ENCODE data around the gene NEGR1. TPM values are rescaled to one million over a fixed set of nuclear protein-coding genes. Genes with fewer than 3 reads are reported as not detected.

Gene NEGR1
- total RNA-seq, 4 donors from 2014 or later = 4.1 to 12.4 (median 10.2) TPM

DNA sequence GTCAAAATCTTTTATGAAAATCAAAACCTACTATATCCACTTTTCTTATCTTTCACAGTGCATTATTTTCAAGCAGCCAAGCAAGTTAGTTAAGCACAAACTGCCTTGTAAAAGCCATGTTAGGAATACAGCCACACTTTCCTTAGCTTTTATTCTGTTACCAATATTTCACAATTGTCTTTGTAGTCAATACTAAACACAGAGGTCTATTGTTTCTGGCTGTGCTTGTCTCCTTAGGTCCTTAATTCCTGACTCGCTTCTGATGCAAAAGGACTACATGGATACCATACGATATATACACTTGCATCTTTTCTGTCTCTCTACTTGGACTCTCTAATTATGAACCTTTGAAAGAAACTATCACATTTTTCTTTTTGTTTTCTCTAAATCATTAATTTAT is 331.8 kb downstream of the NEGR1 start:
- no peaks in the 10 kb centered on the region for H3K27me3 ChIP-seq
- no peak overlapping the region for H3K4me3 ChIP-seq (replicated peaks in 1 of 3)
- intact Hi-C loops (cut with DNase I) = no loop called here
- H3K9me3 ChIP-seq = no peaks in the 10 kb centered on the region
- no peaks in the 10 kb centered on the region for H3K36me3 ChIP-seq
- no peaks in the 10 kb centered on the region for H3K4me1 ChIP-seq
- TF ChIP-seq, protein P1, sequence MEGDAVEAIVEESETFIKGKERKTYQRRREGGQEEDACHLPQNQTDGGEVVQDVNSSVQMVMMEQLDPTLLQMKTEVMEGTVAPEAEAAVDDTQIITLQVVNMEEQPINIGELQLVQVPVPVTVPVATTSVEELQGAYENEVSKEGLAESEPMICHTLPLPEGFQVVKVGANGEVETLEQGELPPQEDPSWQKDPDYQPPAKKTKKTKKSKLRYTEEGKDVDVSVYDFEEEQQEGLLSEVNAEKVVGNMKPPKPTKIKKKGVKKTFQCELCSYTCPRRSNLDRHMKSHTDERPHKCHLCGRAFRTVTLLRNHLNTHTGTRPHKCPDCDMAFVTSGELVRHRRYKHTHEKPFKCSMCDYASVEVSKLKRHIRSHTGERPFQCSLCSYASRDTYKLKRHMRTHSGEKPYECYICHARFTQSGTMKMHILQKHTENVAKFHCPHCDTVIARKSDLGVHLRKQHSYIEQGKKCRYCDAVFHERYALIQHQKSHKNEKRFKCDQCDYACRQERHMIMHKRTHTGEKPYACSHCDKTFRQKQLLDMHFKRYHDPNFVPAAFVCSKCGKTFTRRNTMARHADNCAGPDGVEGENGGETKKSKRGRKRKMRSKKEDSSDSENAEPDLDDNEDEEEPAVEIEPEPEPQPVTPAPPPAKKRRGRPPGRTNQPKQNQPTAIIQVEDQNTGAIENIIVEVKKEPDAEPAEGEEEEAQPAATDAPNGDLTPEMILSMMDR (IDR thresholded peaks at IDR 0.05) = no peak
- no peak for TF ChIP-seq POLR2A (IDR thresholded peaks at IDR 0.05)
- 89 to 92% methylated on average over 2 of the region's 2 CpGs for WGBS, 2 donors
- H3K27ac ChIP-seq = no peak overlapping the region
- DNase-seq = no peak

DNA sequence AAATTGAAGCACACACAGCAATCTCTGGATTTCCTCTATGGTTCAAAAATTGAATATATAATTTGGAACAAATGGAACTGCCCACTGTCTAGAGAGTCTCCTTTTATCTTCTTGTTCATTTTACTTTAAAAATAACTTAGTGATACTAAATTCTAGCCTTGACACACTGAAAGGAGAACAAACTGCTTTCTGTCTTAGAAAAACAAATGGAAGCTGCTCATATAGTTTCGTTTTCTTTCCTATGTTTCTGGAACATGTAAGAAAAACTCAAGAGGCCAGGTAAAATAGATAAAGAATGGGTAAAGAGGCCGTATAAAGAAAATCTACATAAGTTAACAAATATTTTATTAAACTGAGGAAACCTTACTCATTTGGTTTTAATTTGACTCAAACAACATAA is 332.7 kb downstream of the NEGR1 start:
- intact Hi-C loops (cut with DNase I) = no loop called here
- no peak for DNase-seq
- Histone ChIP-seq H3K27ac (no peak overlapping the region), H3K36me3 (no peaks in the 10 kb centered on the region), H3K9me3 (no peaks in the 10 kb centered on the region), H3K4me1 (no peaks in the 10 kb centered on the region), H3K27me3 (no peaks in the 10 kb centered on the region), H3K4me3 (replicated peaks in 1 of 3) (no peak overlapping the region)
- WGBS, 2 donors = 59 to 61% methylated on average over 2 of the region's 2 CpGs
- no peak for TF ChIP-seq POLR2A (IDR thresholded peaks at IDR 0.05)
- TF ChIP-seq, protein P1 (IDR thresholded peaks at IDR 0.05) = no peak

DNA sequence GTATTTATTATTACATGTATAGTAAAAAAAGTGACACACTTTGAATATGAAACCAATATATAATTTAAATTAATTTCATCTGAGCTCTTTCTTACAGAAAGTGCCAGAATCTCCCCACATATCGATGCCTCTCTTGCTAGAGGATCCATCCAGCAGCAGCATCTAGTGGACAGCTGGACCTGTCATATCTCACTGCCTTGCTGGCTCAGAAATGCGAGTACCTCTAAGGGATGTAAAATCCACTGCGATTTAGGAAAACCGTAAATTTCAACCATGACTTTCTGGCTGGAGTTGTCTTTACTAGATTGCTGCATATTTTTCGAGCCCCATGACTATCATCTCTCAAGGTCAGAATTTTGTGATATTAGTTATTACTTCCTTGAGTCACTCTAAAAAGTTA is 333.8 kb downstream of the NEGR1 start:
- intact Hi-C loops (cut with DNase I) = no loop called here
- no peak for DNase-seq
- no peak overlapping the region for H3K27ac ChIP-seq
- H3K27me3 ChIP-seq = no peaks in the 10 kb centered on the region
- TF ChIP-seq, protein P1 (IDR thresholded peaks at IDR 0.05) = no peak
- TF ChIP-seq POLR2A (IDR thresholded peaks at IDR 0.05) = no peak
- WGBS, 2 donors = 92 to 98% methylated on average over 5 of the region's 5 CpGs
- no peaks in the 10 kb centered on the region for H3K9me3 ChIP-seq
- no peaks in the 10 kb centered on the region for H3K36me3 ChIP-seq
- H3K4me1 ChIP-seq = no peaks in the 10 kb centered on the region
- H3K4me3 ChIP-seq (replicated peaks in 1 of 3) = no peak overlapping the region

DNA sequence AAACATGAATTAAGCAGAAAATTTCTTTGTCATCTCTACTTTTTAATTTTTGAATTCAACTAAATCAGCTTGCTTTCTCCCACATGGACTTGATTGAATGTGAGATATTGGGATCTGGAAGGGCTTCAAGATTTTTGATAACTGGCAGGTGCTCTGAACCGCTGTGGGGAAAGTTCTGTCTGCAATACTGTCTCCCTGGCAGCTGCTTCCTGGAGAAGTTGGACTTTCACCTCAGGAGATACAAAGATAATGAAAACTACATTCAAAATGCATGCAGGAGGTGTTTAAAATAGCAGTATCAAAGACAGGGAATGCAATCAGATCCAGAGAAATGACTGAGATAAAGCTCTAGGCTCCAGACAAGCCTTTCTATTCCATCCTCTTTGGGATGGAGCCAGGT is 338.3 kb downstream of the NEGR1 start:
- WGBS, 2 donors = 63 to 78% methylated on average over 1 of the region's 1 CpG

DNA sequence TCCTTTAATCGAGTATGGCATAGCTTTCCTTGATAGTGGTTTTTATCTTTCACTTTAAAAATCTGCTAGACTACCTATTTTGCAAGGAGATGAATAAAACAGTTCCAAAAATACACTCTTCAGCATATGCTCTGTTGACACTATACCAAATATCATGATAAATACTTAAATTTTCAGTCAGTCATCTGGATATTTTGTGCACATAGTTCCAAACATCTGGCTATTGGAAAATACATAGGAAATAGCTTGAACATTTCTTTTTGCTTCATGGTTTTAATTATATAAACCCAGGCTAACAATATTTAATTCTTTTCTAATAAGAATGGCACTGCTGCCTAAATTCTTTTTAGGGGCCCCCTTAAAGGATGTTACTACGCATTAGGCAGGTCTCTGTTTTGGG is 342.1 kb downstream of the NEGR1 start:
- Histone ChIP-seq H3K27ac (no peak overlapping the region), H3K4me3 (replicated peaks in 1 of 3) (no peak overlapping the region), H3K4me1 (no peaks in the 10 kb centered on the region), H3K27me3 (no peaks in the 10 kb centered on the region), H3K9me3 (no peaks in the 10 kb centered on the region), H3K36me3 (no peaks in the 10 kb centered on the region)
- WGBS, 2 donors = 90 to 95% methylated on average over 2 of the region's 2 CpGs
- intact Hi-C loops (cut with DNase I) = no loop called here
- TF ChIP-seq, protein P1 (IDR thresholded peaks at IDR 0.05) = no peak
- no peak for TF ChIP-seq POLR2A (IDR thresholded peaks at IDR 0.05)
- no peak for DNase-seq

More for the DNA sequence above, 338.3 kb downstream of the NEGR1 start:
- Histone ChIP-seq H3K27me3 (no peaks in the 10 kb centered on the region), H3K4me1 (no peaks in the 10 kb centered on the region), H3K27ac (no peak overlapping the region), H3K36me3 (no peaks in the 10 kb centered on the region), H3K9me3 (no peaks in the 10 kb centered on the region), H3K4me3 (replicated peaks in 1 of 3) (no peak overlapping the region)
- no peak for TF ChIP-seq POLR2A (IDR thresholded peaks at IDR 0.05)
- TF ChIP-seq, protein P1 (IDR thresholded peaks at IDR 0.05) = no peak
- intact Hi-C loops (cut with DNase I) = no loop called here
- DNase-seq = no peak

Measured in thyroid gland (tissue), 4 donors.